Measurements from ENCODE around the gene IL1RN. TPM values are rescaled to one million over a fixed set of nuclear protein-coding genes. Genes with fewer than 3 reads are reported as not detected.

Gene IL1RN
- total and polyA plus RNA-seq, 2 of the 8 experiments (the other 6 are each of a cell fraction or from before 2014, with no cell fraction given): not detected

- no peak for TF ChIP-seq NRF1 (IDR thresholded peaks at IDR 0.05; ENCODE audit: low read depth, low read length)
Measured at GRCh38 chr2:113124984-113125855, 2.2 kb upstream of the IL1RN start (continued).

Measured in H1 (cell line).